OCI-LY3 (cell line): Measurements from ENCODE around the gene RNF148.

ENCODE experiments used
- H2AFZ ChIP-seq: fragments of 200-600, 300-600 bp; shearing (Covaris generic); 2 replicates; pipeline ENCODE4 v1.6.0; 2014; ENCODE audit warnings: antibody characterized with exemption, low read depth, low read length
- H3K27ac ChIP-seq: fragments of 200-600, 300-600 bp; sonication (generic); 2 replicates; pipeline ENCODE4 v1.5.1; 2014; ENCODE audit warnings: mild to moderate bottlenecking, low read length, moderate library complexity, mixed read lengths
- H3K27me3 ChIP-seq: fragments of 200-600, 300-600 bp; sonication (generic); 2 replicates; pipeline ENCODE4 v1.6.1; 2014; ENCODE audit warnings: low read depth, low read length, mixed read lengths
- H3K36me3 ChIP-seq: fragments of 200-600, 300-600 bp; sonication (generic); replicated peaks from 2 replicates; pipeline ENCODE3; 2014; ENCODE audit warnings: low read depth, low read length, mixed read lengths
- H3K4me1 ChIP-seq: fragments of 300-600, 200-600 bp; sonication (generic); 2 replicates; pipeline ENCODE4 v1.6.1; 2014; ENCODE audit warnings: low read length, mixed read lengths
- H3K4me2 ChIP-seq: fragments of 200-600, 300-600 bp; sonication (generic); 2 replicates; pipeline ENCODE4 v1.6.1; 2014; ENCODE audit warnings: low read length, mixed read lengths
- H3K4me3 ChIP-seq: fragments of 300-600, 200-600 bp; sonication (generic); 2 replicates; pipeline ENCODE4 v1.5.1; 2014; ENCODE audit warnings: antibody characterized with exemption, mild to moderate bottlenecking, low read length, moderate library complexity
- H3K79me2 ChIP-seq: fragments of 300-600, 200-600 bp; shearing (Covaris generic); 2 replicates; pipeline ENCODE4 v1.6.1; 2014; ENCODE audit warnings: mild to moderate bottlenecking, low read length, mixed read lengths
- H3K9ac ChIP-seq: fragments of 300-600, 200-600 bp; shearing (Covaris generic); 2 replicates; pipeline ENCODE4 v1.6.0; 2014; ENCODE audit warnings: mild to moderate bottlenecking, low read length, moderate library complexity
- H3K9me3 ChIP-seq: fragments of 200-600, 300-600 bp; shearing (Covaris generic); 2 replicates; pipeline ENCODE4 v1.6.1; 2014; ENCODE audit warnings: low read length, mixed read lengths; ENCODE audit not compliant: insufficient read depth
- H4K20me1 ChIP-seq: fragments of 200-600, 300-600 bp; sonication (generic); 2 replicates; pipeline ENCODE4 v1.6.1; 2016; ENCODE audit warnings: low read length, mixed read lengths; ENCODE audit not compliant: insufficient read depth
- CTCF ChIP-seq: fragments of 200-600, 300-600 bp; sonication (generic); IDR thresholded peaks from 2 replicates; pipeline ENCODE4 v1.5.1; 2014; ENCODE audit warnings: antibody characterized with exemption, low read length, low read depth
- EZH2phosphoT487 ChIP-seq: fragments of 200-600 bp; shearing (Covaris generic); IDR thresholded peaks from 2 replicates; pipeline ENCODE4 v1.6.1; 2018; ENCODE audit warnings: antibody characterized with exemption, mixed run types, low read depth

Gene RNF148

GRCh38 chr7:122727354-122727753, 24.6 kb upstream of the RNF148 start:
- H3K4me2 ChIP-seq, result no peak overlapping the region
- no peaks in the 10 kb centered on the region for H4K20me1 ChIP-seq
- H3K9me3 ChIP-seq, result no peaks in the 10 kb centered on the region
- H2AFZ ChIP-seq, result no peak overlapping the region
- H3K36me3 ChIP-seq, result no peaks in the 10 kb centered on the region
- peaks cover 22% of the 10 kb centered on the region for H3K4me1 ChIP-seq
- TF ChIP-seq CTCF, result no peak
- no peak for TF ChIP-seq EZH2phosphoT487
- H3K27me3 ChIP-seq, result no peaks in the 10 kb centered on the region
- H3K79me2 ChIP-seq, result no peaks in the 10 kb centered on the region
- H3K4me3 ChIP-seq, result no peak overlapping the region
- H3K9ac ChIP-seq, result no peak overlapping the region
- H3K27ac ChIP-seq, result no peak overlapping the region

- H3K27me3 ChIP-seq, result no peaks in the 10 kb centered on the region
- no peaks in the 10 kb centered on the region for H4K20me1 ChIP-seq
- no peak overlapping the region for H3K27ac ChIP-seq
- H3K9me3 ChIP-seq, result no peaks in the 10 kb centered on the region
- H3K9ac ChIP-seq, result no peak overlapping the region
- H3K4me3 ChIP-seq, result no peak overlapping the region
- H3K4me1 ChIP-seq, result peaks cover 22% of the 10 kb centered on the region
- H3K79me2 ChIP-seq, result no peaks in the 10 kb centered on the region
- no peak overlapping the region for H3K4me2 ChIP-seq
- H3K36me3 ChIP-seq, result no peaks in the 10 kb centered on the region
- H2AFZ ChIP-seq, result no peak overlapping the region
- TF ChIP-seq CTCF (no peak), EZH2phosphoT487 (no peak)
Observed at GRCh38 chr7:122726881-122727280, 24.2 kb upstream of the RNF148 start.

GRCh38 chr7:122724366-122724765, 21.6 kb upstream of the RNF148 start:
- Histone ChIP-seq H4K20me1 (no peaks in the 10 kb centered on the region), H3K4me1 (peaks cover 25% of the 10 kb centered on the region), H3K27ac (no peak overlapping the region), H3K4me2 (no peak overlapping the region), H3K36me3 (no peaks in the 10 kb centered on the region), H2AFZ (no peak overlapping the region), H3K79me2 (no peaks in the 10 kb centered on the region), H3K9me3 (no peaks in the 10 kb centered on the region), H3K27me3 (no peaks in the 10 kb centered on the region), H3K4me3 (no peak overlapping the region), H3K9ac (no peak overlapping the region)
- TF ChIP-seq EZH2phosphoT487, result no peak
- TF ChIP-seq CTCF, result no peak

- H3K9me3 ChIP-seq, result no peaks in the 10 kb centered on the region
- no peak for TF ChIP-seq EZH2phosphoT487
- no peak for TF ChIP-seq CTCF
Observed at GRCh38 chr7:122719010-122719578, 16.4 kb upstream of the RNF148 start.

More at GRCh38 chr7:122719010-122719578, 16.4 kb upstream of the RNF148 start:
- Histone ChIP-seq H3K9ac (no peak overlapping the region), H3K27ac (no peak overlapping the region; the same call in 1 of the 2 replicates), H3K27me3 (no peaks in the 10 kb centered on the region), H2AFZ (no peak overlapping the region), H3K4me1 (peaks cover 33% of the 10 kb centered on the region), H4K20me1 (no peaks in the 10 kb centered on the region), H3K4me3 (peak overlapping the region; percentile 9; the same call in 1 of the 2 replicates), H3K4me2 (peak overlapping the region; percentile 60), H3K79me2 (no peaks in the 10 kb centered on the region), H3K36me3 (no peaks in the 10 kb centered on the region)
